Esophagus squamous epithelium (tissue), 5 donors: ENCODE results near the gene EPB41L4A. TPM values are rescaled to one million over a fixed set of nuclear protein-coding genes. Genes with fewer than 3 reads are reported as not detected.

Source experiments
- DNase-seq: peaks from one replicate; lab custom pipeline; 2025; lab: John Stamatoyannopoulos, UW
- H3K27ac ChIP-seq, 4 donors: fragments of 200-600 bp; sonication (generic); one replicate each; pipeline ENCODE4 v1.5.1; 2016 to 2019; ENCODE audit warnings: mild to moderate bottlenecking in 1 of 4
- H3K27me3 ChIP-seq, 4 donors: fragments of 200-600 bp; sonication (generic); 1 replicate in 3 of 4; 2 replicates in 1 of 4; pipeline versions ENCODE4 v1.5.1 to v1.6.0; 2017 to 2021; ENCODE audit warnings: antibody characterized with exemption in 1 of 4
- H3K36me3 ChIP-seq, 3 donors: fragments of 200-600 bp; sonication (generic); one replicate each; pipeline ENCODE4 v1.5.1; 2016 to 2019
- H3K4me1 ChIP-seq, 3 donors: fragments of 200-600 bp; sonication (generic); one replicate each; pipeline ENCODE4 v1.5.1; 2017 to 2019
- H3K4me3 ChIP-seq, 4 donors: fragments of 200-600 bp; sonication (generic); 1 replicate in 3 of 4; 2 replicates in 1 of 4; pipeline ENCODE4 v1.5.1; 2016 to 2019; ENCODE audit warnings: mild to moderate bottlenecking in 2 of 4, moderate library complexity in 1 of 4
- H3K9me3 ChIP-seq, 3 donors: fragments of 200-600 bp; sonication (generic); one replicate each; pipeline ENCODE4 v1.5.1; 2016 to 2019
- POLR2A ChIP-seq, 4 donors: fragments of 450-650 bp; IDR thresholded peaks; one replicate each; pipeline ENCODE4 v1.6.1; 2017; ENCODE audit warnings: antibody characterized with exemption in 4 of 4, mild to moderate bottlenecking in 4 of 4, moderate library complexity in 3 of 4
- WGBS, 2 donors: methylation state at CpG; one replicate each; pipeline ENCODE4 v1.1.5; 2018; 5-methylcytosine and 5-hydroxymethylcytosine counted together
- intact Hi-C: fragments of 100-400 bp; cut with DNase I; formaldehyde crosslinking; loops from one replicate; pipeline ENCODE4 v1.15.0; 2022
- total RNA-seq, 4 donors: library from RNA; depleted of rRNA; stranded (reverse); fragments of >200 nt; gene quantifications; one replicate each; pipeline ENCODE4 v1.1.0, GENCODE V29; 2016
- TF ChIP-seq, protein P1 (sequence below), 6 experiments: fragments of 450-650 bp in 4 of 6; fragments of 200-600 bp in 2 of 6; sonication (generic) in 2 of 6; IDR thresholded peaks; one replicate each; pipeline ENCODE4 v1.5.1; 2016 to 2019; ENCODE audit warnings: antibody characterized with exemption in 6 of 6, mild to moderate bottlenecking in 4 of 6, moderate library complexity in 4 of 6
- donor health status: DM: yes; HTN: yes; CAD: no.

The EPB41L4A gene
- total RNA-seq, 4 donors from 2014 or later, result 18.9 to 25.9 (median 20.7) TPM

DNA sequence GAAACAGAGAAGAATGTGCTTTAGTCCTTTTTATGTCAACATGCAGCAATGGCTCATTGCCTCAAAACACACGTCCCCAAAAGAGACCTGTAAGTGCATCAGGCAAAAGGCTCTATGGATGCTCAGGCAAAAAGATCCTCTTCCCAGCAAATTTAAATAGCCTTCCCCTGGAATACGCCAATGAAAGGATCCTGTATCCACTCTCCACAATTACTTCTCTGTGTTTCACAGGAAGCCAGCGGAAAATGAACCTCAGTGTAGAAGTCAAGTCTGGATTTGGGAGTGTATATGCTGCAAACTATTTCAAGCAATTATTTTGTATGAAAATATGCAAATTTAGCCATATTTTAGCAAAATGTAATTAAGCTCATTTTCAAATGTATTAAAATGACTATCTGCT lies 217.9 kb downstream of the EPB41L4A start:
- TF ChIP-seq, protein P1, sequence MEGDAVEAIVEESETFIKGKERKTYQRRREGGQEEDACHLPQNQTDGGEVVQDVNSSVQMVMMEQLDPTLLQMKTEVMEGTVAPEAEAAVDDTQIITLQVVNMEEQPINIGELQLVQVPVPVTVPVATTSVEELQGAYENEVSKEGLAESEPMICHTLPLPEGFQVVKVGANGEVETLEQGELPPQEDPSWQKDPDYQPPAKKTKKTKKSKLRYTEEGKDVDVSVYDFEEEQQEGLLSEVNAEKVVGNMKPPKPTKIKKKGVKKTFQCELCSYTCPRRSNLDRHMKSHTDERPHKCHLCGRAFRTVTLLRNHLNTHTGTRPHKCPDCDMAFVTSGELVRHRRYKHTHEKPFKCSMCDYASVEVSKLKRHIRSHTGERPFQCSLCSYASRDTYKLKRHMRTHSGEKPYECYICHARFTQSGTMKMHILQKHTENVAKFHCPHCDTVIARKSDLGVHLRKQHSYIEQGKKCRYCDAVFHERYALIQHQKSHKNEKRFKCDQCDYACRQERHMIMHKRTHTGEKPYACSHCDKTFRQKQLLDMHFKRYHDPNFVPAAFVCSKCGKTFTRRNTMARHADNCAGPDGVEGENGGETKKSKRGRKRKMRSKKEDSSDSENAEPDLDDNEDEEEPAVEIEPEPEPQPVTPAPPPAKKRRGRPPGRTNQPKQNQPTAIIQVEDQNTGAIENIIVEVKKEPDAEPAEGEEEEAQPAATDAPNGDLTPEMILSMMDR (IDR thresholded peaks at IDR 0.05), result no peak
- TF ChIP-seq POLR2A (IDR thresholded peaks at IDR 0.05), result no peak
- H3K27me3 ChIP-seq, result no peaks in the 10 kb centered on the region
- H3K4me1 ChIP-seq, result peaks cover 0 to 9% (median 5%) of the 10 kb centered on the region in 3 donors
- H3K36me3 ChIP-seq, result peaks cover 0 to 56% (median 0%) of the 10 kb centered on the region in 3 donors
- DNase-seq, result no peak
- H3K27ac ChIP-seq, result no peak overlapping the region
- WGBS, 2 donors, result 89 to 94% methylated on average over 3 of the region's 3 CpGs
- no peaks in the 10 kb centered on the region for H3K9me3 ChIP-seq
- no peak overlapping the region for H3K4me3 ChIP-seq
- intact Hi-C loops, result no loop called here

DNA sequence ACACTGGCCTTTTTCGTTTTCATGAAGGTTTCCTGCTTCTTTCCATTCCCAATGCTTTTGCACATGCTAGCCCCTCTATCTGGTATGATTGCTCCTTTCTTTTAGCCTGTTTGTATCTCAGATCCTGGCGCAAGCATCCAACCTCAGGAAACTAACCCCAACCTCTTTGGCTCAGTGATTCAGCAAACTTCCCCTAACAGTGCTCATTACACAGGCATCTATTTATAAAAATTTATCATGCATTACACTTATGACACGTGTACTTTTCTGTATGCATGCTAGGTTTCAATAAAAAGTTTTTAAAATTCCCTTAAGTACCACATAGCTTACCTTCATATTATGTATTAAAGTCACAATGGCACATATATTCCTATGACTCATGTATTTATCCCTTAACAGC lies 218.9 kb downstream of the EPB41L4A start:
- Histone ChIP-seq H3K4me3 (no peak overlapping the region), H3K36me3 (peaks cover 0 to 66% (median 0%) of the 10 kb centered on the region in 3 donors), H3K9me3 (no peaks in the 10 kb centered on the region), H3K27ac (no peak overlapping the region), H3K4me1 (peaks cover 0 to 9% (median 5%) of the 10 kb centered on the region in 3 donors), H3K27me3 (no peaks in the 10 kb centered on the region)
- DNase-seq, result no peak
- intact Hi-C loops, result no loop called here
- WGBS, 2 donors, result 77 to 85% methylated on average over 3 of the region's 3 CpGs
- TF ChIP-seq POLR2A (IDR thresholded peaks at IDR 0.05), result no peak
- TF ChIP-seq, protein P1 (IDR thresholded peaks at IDR 0.05), result no peak

- TF ChIP-seq, protein P1 (IDR thresholded peaks at IDR 0.05), result no peak
- TF ChIP-seq POLR2A (IDR thresholded peaks at IDR 0.05), result no peak
- Histone ChIP-seq H3K27me3 (no peaks in the 10 kb centered on the region), H3K9me3 (no peaks in the 10 kb centered on the region), H3K27ac (no peak overlapping the region), H3K4me1 (no peaks in the 10 kb centered on the region), H3K36me3 (peaks cover 0 to 73% (median 0%) of the 10 kb centered on the region in 3 donors), H3K4me3 (no peak overlapping the region)
- intact Hi-C loops, result no loop called here
- WGBS, 2 donors, result 39 to 56% methylated on average over 3 of the region's 3 CpGs
- DNase-seq, result no peak
These were observed 222.5 kb downstream of the EPB41L4A start for GRCh38 chr5:112196584-112196983.

DNA sequence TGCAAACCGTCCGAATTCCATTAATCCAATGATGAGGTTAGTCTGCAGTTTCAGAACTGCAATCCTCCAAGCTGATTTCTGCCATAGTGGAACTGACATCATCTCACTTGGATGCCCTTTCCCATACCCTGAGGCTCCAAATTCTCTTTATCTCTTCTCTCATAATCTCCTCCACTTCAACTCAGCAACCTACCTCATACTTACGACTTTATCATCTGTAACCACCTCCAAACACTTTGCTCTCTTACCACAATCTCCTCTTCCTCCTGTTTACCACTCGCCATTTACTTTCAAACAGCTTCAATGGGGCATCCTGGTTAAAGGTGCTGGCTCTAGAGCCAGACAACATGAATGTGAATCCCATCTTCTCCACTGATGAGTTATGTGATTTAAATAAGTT lies 223.2 kb downstream of the EPB41L4A start:
- 89% methylated on average over 4 of the region's 4 CpGs for WGBS, 2 donors
- Histone ChIP-seq H3K9me3 (no peaks in the 10 kb centered on the region), H3K4me3 (no peak overlapping the region), H3K4me1 (no peaks in the 10 kb centered on the region), H3K36me3 (peaks cover 0 to 69% (median 0%) of the 10 kb centered on the region in 3 donors), H3K27me3 (no peaks in the 10 kb centered on the region), H3K27ac (no peak overlapping the region)
- DNase-seq, result no peak
- TF ChIP-seq POLR2A (IDR thresholded peaks at IDR 0.05), result no peak
- TF ChIP-seq, protein P1 (IDR thresholded peaks at IDR 0.05), result no peak
- intact Hi-C loops, result no loop called here

GRCh38 chr5:112192866-112193265 lies 226.2 kb downstream of the EPB41L4A start:
- Histone ChIP-seq H3K4me1 (no peaks in the 10 kb centered on the region), H3K27me3 (no peaks in the 10 kb centered on the region), H3K27ac (no peak overlapping the region), H3K9me3 (no peaks in the 10 kb centered on the region), H3K36me3 (peaks cover 0 to 48% (median 0%) of the 10 kb centered on the region in 3 donors), H3K4me3 (no peak overlapping the region)
- 88 to 91% methylated on average over 3 of the region's 3 CpGs for WGBS, 2 donors
- TF ChIP-seq POLR2A (IDR thresholded peaks at IDR 0.05), result no peak
- TF ChIP-seq, protein P1 (IDR thresholded peaks at IDR 0.05), result no peak
- intact Hi-C loops, result no loop called here
- DNase-seq, result no peak
